Kidney (tissue), 14 donors: ENCODE measurements around the gene LRRC61. TPM values are rescaled to one million over a fixed set of nuclear protein-coding genes. Genes with fewer than 3 reads are reported as not detected.

Experiments
- DNase-seq, 5 donors: peaks; one replicate each; pipeline ENCODE4 v3.0.0-alpha.2; 2013 to 2020
- FAIRE-seq: peaks from 2 replicates; lab custom pipeline; 2012; peaks lifted over from hg19 to GRCh38; lab: Jason Lieb, UNC
- H3K27ac ChIP-seq, 2 donors: one replicate each; pipeline ENCODE4 v1.7.0; 2013; ENCODE audit warnings: low read depth in 2 of 2, low read length in 2 of 2, inconsistent platforms in 1 of 2
- H3K27me3 ChIP-seq: one replicate; pipeline ENCODE4 v1.7.1; 2013; ENCODE audit warnings: low read length, inconsistent platforms; ENCODE audit not compliant: control insufficient read depth, insufficient read depth
- H3K36me3 ChIP-seq, 3 donors: one replicate each; pipeline versions ENCODE4 v1.7.0 to v1.7.1; 2013; ENCODE audit warnings: low read length in 3 of 3, control low read depth in 1 of 3, inconsistent platforms in 1 of 3; ENCODE audit not compliant: insufficient read depth in 3 of 3, control insufficient read depth in 2 of 3
- H3K4me1 ChIP-seq, 3 donors: one replicate each; pipeline versions ENCODE4 v1.7.0 to v1.7.1; 2013; ENCODE audit warnings: low read length in 3 of 3, inconsistent platforms in 1 of 3, low read depth in 1 of 3; ENCODE audit not compliant: control insufficient read depth in 2 of 3, insufficient read depth in 2 of 3
- H3K4me3 ChIP-seq, 3 donors: one replicate each; pipeline versions ENCODE4 v1.7.0 to v1.8.1; 2013; ENCODE audit warnings: low read length in 3 of 3, control low read depth in 1 of 3, inconsistent platforms in 1 of 3
- H3K9ac ChIP-seq, 3 donors: one replicate each; pipeline versions ENCODE4 v1.7.0 to v1.7.1; 2013; ENCODE audit warnings: low read length in 3 of 3, control low read depth in 1 of 3, inconsistent platforms in 1 of 3
- H3K9me3 ChIP-seq, 3 donors: one replicate each; pipeline versions ENCODE4 v1.7.0 to v1.7.1; 2013; ENCODE audit warnings: low read length in 3 of 3, control low read depth in 1 of 3, inconsistent platforms in 1 of 3; ENCODE audit not compliant: control insufficient read depth in 2 of 3, insufficient read depth in 1 of 3
- intact Hi-C: fragments of 100-400 bp; cut with DNase I; formaldehyde crosslinking; loops from one replicate; pipeline ENCODE4 v1.11.1; 2022
- polyA plus RNA-seq: library from polyadenylated mRNA; stranded (reverse); fragments of 350-450 nt; fragmentation: Illumina TruSeq; extraction: RNeasy Lipid Tissue Mini Kit (QIAGEN cat#74804); gene quantifications from one replicate; pipeline ENCODE4 v1.2.3, GENCODE V29; 2014; ENCODE audit warnings: low read depth, low replicate concordance; ENCODE audit not compliant: insufficient read depth
- total RNA-seq: library from RNA; stranded (reverse); fragmentation: NEBNext Ultra II Directional; extraction: Animal tissue kit (Norgen Biotek cat#: 25700); gene quantifications from one replicate; pipeline ENCODE4 v1.2.1, GENCODE V29; 2021
- TF ChIP-seq, protein P1 (sequence below): IDR thresholded peaks from 3 replicates; pipeline ENCODE4 v1.5.1; 2012; ENCODE audit warnings: mild to moderate bottlenecking, moderate library complexity, borderline replicate concordance; ENCODE audit not compliant: insufficient read depth; ENCODE audit errors: extremely low read depth
- donor health status: control.
- donor health status: control.
- donor health status: control.
- donor health status: control.
- donor health status: control.
- donor health status: DM: yes; HTN: yes; CAD: no.
- donor health status: Normal renal cell carcinoma (clear cell type).

The LRRC61 gene
- total and polyA plus RNA-seq, 2 donors from 2014 or later: 17.1 to 23.2 TPM

DNA sequence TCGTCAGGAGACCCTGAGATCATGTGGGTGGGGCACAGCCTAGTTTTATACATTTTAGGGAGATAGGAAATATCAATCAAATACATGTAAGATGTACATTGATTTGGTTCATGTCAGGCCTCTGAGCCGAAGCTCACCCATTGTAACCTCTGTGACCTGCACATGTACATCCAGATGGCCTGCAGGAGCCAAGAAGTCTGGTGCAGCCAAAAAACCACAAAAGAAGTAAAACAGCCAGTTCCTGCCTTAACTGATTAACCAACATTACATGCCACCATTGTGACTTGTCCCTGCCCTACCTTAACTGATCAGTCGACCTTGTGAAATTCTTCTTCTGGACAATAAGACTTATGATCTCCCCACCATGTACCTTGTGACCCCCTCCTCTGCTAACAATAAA, 16.0 kb upstream of the LRRC61 start:
- H3K36me3 ChIP-seq: no peaks in the 10 kb centered on the region
- DNase-seq: no peak
- no peak overlapping the region for H3K9ac ChIP-seq
- no peak for FAIRE-seq
- H3K27me3 ChIP-seq: no peaks in the 10 kb centered on the region
- intact Hi-C loops: no loop called here
- no peak overlapping the region for H3K4me3 ChIP-seq
- no peak overlapping the region for H3K27ac ChIP-seq
- TF ChIP-seq, protein P1, sequence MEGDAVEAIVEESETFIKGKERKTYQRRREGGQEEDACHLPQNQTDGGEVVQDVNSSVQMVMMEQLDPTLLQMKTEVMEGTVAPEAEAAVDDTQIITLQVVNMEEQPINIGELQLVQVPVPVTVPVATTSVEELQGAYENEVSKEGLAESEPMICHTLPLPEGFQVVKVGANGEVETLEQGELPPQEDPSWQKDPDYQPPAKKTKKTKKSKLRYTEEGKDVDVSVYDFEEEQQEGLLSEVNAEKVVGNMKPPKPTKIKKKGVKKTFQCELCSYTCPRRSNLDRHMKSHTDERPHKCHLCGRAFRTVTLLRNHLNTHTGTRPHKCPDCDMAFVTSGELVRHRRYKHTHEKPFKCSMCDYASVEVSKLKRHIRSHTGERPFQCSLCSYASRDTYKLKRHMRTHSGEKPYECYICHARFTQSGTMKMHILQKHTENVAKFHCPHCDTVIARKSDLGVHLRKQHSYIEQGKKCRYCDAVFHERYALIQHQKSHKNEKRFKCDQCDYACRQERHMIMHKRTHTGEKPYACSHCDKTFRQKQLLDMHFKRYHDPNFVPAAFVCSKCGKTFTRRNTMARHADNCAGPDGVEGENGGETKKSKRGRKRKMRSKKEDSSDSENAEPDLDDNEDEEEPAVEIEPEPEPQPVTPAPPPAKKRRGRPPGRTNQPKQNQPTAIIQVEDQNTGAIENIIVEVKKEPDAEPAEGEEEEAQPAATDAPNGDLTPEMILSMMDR: no peak
- no peaks in the 10 kb centered on the region for H3K9me3 ChIP-seq
- H3K4me1 ChIP-seq: peaks cover 0 to 11% (median 4%) of the 10 kb centered on the region in 3 donors

DNA sequence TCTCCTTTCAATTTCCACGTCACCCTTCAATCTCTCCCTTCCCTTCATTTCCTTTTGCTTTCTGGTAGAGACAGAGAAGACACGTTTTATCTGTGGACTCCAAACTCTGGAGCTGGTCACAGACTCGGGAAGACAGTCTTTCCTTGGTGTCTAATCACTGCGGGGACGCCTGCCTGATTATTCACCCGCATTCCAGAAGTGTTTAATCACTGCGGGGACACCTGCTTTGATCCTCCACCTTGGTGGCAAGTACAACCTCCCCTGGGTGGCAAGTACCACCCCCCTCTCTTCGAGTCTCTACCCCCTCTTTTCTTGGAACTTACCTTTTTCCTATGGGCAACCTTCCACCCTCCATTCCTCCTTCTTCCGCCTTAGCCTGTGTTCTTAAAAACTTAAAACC, 15.3 kb upstream of the LRRC61 start:
- Histone ChIP-seq H3K27me3 (no peaks in the 10 kb centered on the region), H3K9ac (no peak overlapping the region), H3K27ac (no peak overlapping the region), H3K4me1 (peaks cover 0 to 11% (median 4%) of the 10 kb centered on the region in 3 donors), H3K36me3 (no peaks in the 10 kb centered on the region), H3K9me3 (no peaks in the 10 kb centered on the region), H3K4me3 (no peak overlapping the region)
- TF ChIP-seq, protein P1: no peak
- no peak for FAIRE-seq
- no peak for DNase-seq
- intact Hi-C loops: no loop called here

DNA sequence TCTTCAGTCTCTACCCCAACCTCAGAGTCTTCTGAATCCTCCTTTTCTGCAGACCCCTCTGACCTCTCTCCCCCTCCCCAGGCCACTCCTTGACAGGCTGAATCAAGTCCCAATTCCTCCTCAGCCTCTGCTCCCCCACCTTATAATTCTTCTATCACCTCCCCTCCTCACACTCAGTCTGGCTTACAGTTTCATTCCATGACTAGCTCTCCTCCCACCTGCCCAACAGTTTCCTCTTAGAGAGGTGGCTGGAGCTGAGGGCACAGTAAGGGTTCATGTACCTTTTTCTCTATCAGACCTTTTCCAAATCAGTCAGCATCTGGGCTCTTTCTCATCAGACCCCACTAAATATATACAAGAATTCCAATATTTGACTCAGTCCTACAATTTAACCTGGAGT, 14.6 kb upstream of the LRRC61 start:
- no peak overlapping the region for H3K27ac ChIP-seq
- no peaks in the 10 kb centered on the region for H3K27me3 ChIP-seq
- no peaks in the 10 kb centered on the region for H3K9me3 ChIP-seq
- TF ChIP-seq, protein P1: no peak
- H3K36me3 ChIP-seq: no peaks in the 10 kb centered on the region
- no peak overlapping the region for H3K4me3 ChIP-seq
- DNase-seq: peak in 1 of 5 donors; percentile 10
- no peak overlapping the region for H3K9ac ChIP-seq
- FAIRE-seq: no peak
- H3K4me1 ChIP-seq: peaks cover 0 to 11% (median 4%) of the 10 kb centered on the region in 3 donors
- intact Hi-C loops: no loop called here

DNA sequence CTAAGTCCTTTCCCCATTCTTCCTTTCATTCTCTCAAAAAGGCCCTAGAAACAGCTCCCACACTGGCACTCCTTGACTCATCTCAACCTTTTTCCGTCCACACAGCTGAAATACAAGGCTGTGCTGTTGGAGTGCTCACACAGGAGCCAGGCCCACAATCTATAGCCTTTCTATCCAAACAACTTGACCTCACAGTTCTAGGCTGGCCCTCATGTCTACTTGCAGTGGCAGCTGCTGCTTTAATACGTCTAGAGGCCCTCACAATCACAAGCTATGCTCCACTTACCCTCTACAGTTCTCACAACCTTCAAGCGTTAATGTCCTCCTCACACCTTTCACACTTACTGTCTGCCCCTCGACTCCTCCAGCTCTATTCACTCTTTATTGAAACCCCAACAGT, 12.0 kb upstream of the LRRC61 start:
- DNase-seq (peak in 1 of 5 donors; percentile 8), FAIRE-seq (no peak)
- Histone ChIP-seq H3K4me1 (peaks cover 0 to 14% (median 10%) of the 10 kb centered on the region in 3 donors), H3K27ac (peak overlapping the region in 1 of 2 donors; percentile 63), H3K9me3 (no peaks in the 10 kb centered on the region), H3K4me3 (no peak overlapping the region), H3K27me3 (no peaks in the 10 kb centered on the region), H3K9ac (no peak overlapping the region), H3K36me3 (no peaks in the 10 kb centered on the region)
- TF ChIP-seq, protein P1: no peak
- intact Hi-C loops: no loop called here
